Esophagus muscularis mucosa (tissue), 4 donors: ENCODE data around the gene CDH6. TPM values are rescaled to one million over a fixed set of nuclear protein-coding genes. Genes with fewer than 3 reads are reported as not detected.

ENCODE experiments used
- DNase-seq: peaks from one replicate; pipeline ENCODE4 v3.0.0-alpha.2; 2017; ENCODE audit errors: extremely low spot score
- H3K27ac ChIP-seq, 4 donors: fragments of 200-600 bp; sonication (generic); replicated peaks in 1 of 4; 1 replicate in 3 of 4; 2 replicates in 1 of 4; pipeline ENCODE4 v1.5.1; 2016 to 2019; ENCODE audit warnings: mild to moderate bottlenecking in 1 of 4
- H3K27me3 ChIP-seq, 4 donors: fragments of 200-600 bp; sonication (generic); one replicate each; pipeline versions ENCODE4 v1.5.1 to v1.6.0; 2016 to 2019
- H3K36me3 ChIP-seq, 4 donors: fragments of 200-600 bp; sonication (generic); one replicate each; pipeline ENCODE4 v1.5.1; 2016 to 2019
- H3K4me1 ChIP-seq, 4 donors: fragments of 200-600 bp; sonication (generic); one replicate each; pipeline ENCODE4 v1.5.1; 2016 to 2019
- H3K4me3 ChIP-seq, 4 donors: fragments of 200-600 bp; sonication (generic); 1 replicate in 2 of 4; 2 replicates in 2 of 4; pipeline ENCODE4 v1.5.1; 2016 to 2019; ENCODE audit warnings: mild to moderate bottlenecking in 4 of 4, moderate library complexity in 1 of 4
- H3K9me3 ChIP-seq, 4 donors: fragments of 200-600 bp; sonication (generic); 1 replicate in 3 of 4; 2 replicates in 1 of 4; pipeline ENCODE4 v1.5.1; 2016 to 2019
- EP300 ChIP-seq: sonication (generic); formaldehyde crosslinking; IDR thresholded peaks from one replicate; pipeline ENCODE4 v1.6.1; 2017; ENCODE audit warnings: antibody characterized with exemption
- POLR2A ChIP-seq: fragments of 450-650 bp; IDR thresholded peaks from one replicate; pipeline ENCODE4 v1.6.1; 2017; ENCODE audit warnings: antibody characterized with exemption, moderate library complexity, mild to moderate bottlenecking, low read depth
- POLR2AphosphoS5 ChIP-seq, 2 donors: sonication (generic); formaldehyde crosslinking; IDR thresholded peaks; one replicate each; pipeline ENCODE4 v1.6.1; 2017; ENCODE audit warnings: antibody characterized with exemption in 2 of 2
- WGBS: methylation state at CpG from one replicate; pipeline ENCODE4 v1.1.5; 2018; 5-methylcytosine and 5-hydroxymethylcytosine counted together
- intact Hi-C: fragments of 100-400 bp; cut with DNase I; formaldehyde crosslinking; loops from one replicate; pipeline ENCODE4 v1.15.1; 2023
- total RNA-seq, 4 donors: library from RNA; depleted of rRNA; stranded (reverse); fragments of >200 nt; gene quantifications; one replicate each; pipeline versions ENCODE4 v1.1.0 to v1.2.1, GENCODE V29; 2016
- TF ChIP-seq, protein P1 (sequence below), 3 experiments: fragments of 200-600 bp in 2 of 3; fragments of 450-650 bp in 1 of 3; sonication (generic) in 2 of 3; IDR thresholded peaks; one replicate each; pipeline ENCODE4 v1.5.1; 2017 to 2019; ENCODE audit warnings: antibody characterized with exemption in 3 of 3, mild to moderate bottlenecking in 2 of 3, moderate library complexity in 1 of 3

CDH6 gene
- total RNA-seq, 4 donors from 2014 or later = 0.83 to 5.3 (median 3.9) TPM

DNA sequence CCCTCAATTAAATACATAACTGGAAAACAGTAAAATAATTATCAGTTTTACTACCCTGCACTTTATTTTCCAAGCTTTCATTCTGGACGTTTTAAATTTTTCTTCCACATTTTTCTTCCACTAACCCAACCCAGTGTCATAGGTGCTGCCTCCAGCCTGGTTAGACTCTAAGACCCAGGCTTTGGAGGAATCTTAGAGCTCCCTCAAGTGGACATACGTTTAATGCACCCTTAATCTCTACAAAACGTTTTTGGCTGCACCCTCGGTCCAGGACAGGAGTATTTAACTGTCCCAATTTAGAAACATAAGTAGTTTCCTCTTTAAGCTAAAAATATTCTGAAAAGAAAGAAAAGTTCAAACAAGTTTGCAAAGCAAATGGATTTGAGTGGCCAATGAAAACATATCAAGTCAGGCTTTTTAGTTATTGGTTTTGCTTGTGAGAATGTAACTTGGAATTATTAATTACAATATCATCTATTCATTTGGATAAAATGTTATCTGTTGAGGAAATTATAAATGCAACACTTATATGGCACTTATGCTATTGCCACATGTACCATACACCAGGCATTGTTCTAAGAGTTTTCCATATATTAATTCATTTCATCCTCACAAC, 38.9 kb downstream of the CDH6 start:
- no peaks in the 10 kb centered on the region for H3K36me3 ChIP-seq
- H3K9me3 ChIP-seq = no peaks in the 10 kb centered on the region
- 4% methylated on average over 4 of the region's 4 CpGs for WGBS
- no peak for DNase-seq
- H3K27me3 ChIP-seq = no peaks in the 10 kb centered on the region
- H3K4me1 ChIP-seq = peaks cover 0 to 4% (median 0%) of the 10 kb centered on the region in 4 donors
- H3K4me3 ChIP-seq = no peak overlapping the region
- intact Hi-C loops = no loop called here
- TF ChIP-seq, protein P1, sequence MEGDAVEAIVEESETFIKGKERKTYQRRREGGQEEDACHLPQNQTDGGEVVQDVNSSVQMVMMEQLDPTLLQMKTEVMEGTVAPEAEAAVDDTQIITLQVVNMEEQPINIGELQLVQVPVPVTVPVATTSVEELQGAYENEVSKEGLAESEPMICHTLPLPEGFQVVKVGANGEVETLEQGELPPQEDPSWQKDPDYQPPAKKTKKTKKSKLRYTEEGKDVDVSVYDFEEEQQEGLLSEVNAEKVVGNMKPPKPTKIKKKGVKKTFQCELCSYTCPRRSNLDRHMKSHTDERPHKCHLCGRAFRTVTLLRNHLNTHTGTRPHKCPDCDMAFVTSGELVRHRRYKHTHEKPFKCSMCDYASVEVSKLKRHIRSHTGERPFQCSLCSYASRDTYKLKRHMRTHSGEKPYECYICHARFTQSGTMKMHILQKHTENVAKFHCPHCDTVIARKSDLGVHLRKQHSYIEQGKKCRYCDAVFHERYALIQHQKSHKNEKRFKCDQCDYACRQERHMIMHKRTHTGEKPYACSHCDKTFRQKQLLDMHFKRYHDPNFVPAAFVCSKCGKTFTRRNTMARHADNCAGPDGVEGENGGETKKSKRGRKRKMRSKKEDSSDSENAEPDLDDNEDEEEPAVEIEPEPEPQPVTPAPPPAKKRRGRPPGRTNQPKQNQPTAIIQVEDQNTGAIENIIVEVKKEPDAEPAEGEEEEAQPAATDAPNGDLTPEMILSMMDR (IDR thresholded peaks at IDR 0.05) = peak; percentile 30 to 62 (median 44)
- TF ChIP-seq POLR2AphosphoS5 (IDR thresholded peaks at IDR 0.05) = no peak
- H3K27ac ChIP-seq = no peak overlapping the region

DNA sequence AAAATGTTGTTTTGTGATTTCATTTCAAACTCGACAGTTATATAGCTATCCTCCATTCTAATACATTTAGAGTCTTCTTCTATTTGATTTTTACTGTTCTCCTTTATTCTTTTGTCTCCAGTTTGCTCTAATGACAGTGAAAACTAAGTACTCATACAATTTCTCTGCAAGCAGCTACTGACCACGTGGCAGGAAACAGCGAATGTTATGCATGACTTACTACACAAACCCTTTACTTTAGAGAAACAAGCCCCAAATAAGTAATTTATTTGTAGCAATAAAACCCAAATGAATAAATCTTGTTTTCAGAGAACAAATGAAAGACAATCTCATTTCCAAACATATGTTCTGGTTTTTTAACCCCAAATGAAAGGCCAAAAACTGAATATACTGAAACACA, 41.9 kb downstream of the CDH6 start:
- no peak overlapping the region for H3K27ac ChIP-seq
- no peaks in the 10 kb centered on the region for H3K27me3 ChIP-seq
- H3K9me3 ChIP-seq = no peaks in the 10 kb centered on the region
- intact Hi-C loops = no loop called here
- H3K4me1 ChIP-seq = peaks cover 0 to 4% (median 0%) of the 10 kb centered on the region in 4 donors
- TF ChIP-seq, protein P1 (IDR thresholded peaks at IDR 0.05) = no peak
- TF ChIP-seq POLR2AphosphoS5 (IDR thresholded peaks at IDR 0.05) (no peak), POLR2A (no peak), EP300 (no peak)
- 74% methylated on average over 3 of the region's 3 CpGs for WGBS
- no peak for DNase-seq
- no peak overlapping the region for H3K4me3 ChIP-seq
- no peaks in the 10 kb centered on the region for H3K36me3 ChIP-seq

DNA sequence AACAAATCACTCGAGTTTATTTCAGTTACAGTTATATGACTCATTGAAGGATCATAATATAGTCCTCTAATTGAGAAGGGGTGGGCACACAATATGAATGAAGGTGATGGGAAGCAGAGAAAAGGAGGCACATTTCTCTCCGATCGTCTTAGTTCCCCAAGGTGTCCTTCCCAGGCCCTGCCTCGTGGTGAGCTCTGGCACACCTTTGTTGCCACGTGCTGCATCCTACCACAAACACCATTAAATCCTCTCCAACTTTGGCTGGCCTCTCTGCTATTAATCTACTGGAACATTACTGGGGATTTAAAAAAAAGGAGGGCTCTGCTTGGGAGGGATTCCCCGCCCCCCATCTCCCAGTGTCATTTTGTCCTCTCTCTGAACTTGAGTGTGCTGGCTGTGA, 42.9 kb downstream of the CDH6 start:
- intact Hi-C loops = no loop called here
- Histone ChIP-seq H3K27ac (no peak overlapping the region), H3K4me3 (no peak overlapping the region), H3K4me1 (peaks cover 0 to 4% (median 0%) of the 10 kb centered on the region in 4 donors), H3K36me3 (no peaks in the 10 kb centered on the region), H3K27me3 (no peaks in the 10 kb centered on the region), H3K9me3 (no peaks in the 10 kb centered on the region)
- 91% methylated on average over 6 of the region's 6 CpGs for WGBS
- no peak for TF ChIP-seq POLR2AphosphoS5 (IDR thresholded peaks at IDR 0.05)
- TF ChIP-seq, protein P1 (IDR thresholded peaks at IDR 0.05) = no peak
- TF ChIP-seq EP300 = no peak
- TF ChIP-seq POLR2A = no peak
- no peak for DNase-seq

DNA sequence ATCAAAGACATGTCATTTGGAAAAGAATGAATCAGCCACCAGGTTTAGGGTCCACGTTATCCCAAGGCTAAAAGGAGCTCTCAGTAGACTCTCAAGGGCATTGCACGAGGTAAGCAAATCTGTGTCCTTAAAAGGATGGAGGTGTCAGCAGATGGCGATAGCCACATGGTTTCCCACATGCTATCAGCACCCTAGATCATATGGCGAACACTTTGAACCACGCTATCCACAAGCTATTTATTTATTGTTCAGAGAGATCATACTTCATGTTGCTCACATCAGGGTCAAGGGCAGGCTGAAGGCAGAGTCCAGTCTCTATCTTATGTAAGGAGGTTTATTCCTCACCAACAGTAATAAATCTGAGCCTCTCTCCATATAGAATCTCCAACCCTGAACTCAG, 43.7 kb downstream of the CDH6 start:
- Histone ChIP-seq H3K9me3 (no peaks in the 10 kb centered on the region), H3K27ac (no peak overlapping the region), H3K36me3 (no peaks in the 10 kb centered on the region), H3K27me3 (no peaks in the 10 kb centered on the region), H3K4me1 (peaks cover 0 to 4% (median 0%) of the 10 kb centered on the region in 4 donors), H3K4me3 (no peak overlapping the region)
- WGBS = 59% methylated on average over 5 of the region's 5 CpGs
- no peak for DNase-seq
- TF ChIP-seq, protein P1 (IDR thresholded peaks at IDR 0.05) = no peak
- TF ChIP-seq POLR2A = no peak
- no peak for TF ChIP-seq POLR2AphosphoS5 (IDR thresholded peaks at IDR 0.05)
- TF ChIP-seq EP300 = no peak
- intact Hi-C loops = no loop called here

DNA sequence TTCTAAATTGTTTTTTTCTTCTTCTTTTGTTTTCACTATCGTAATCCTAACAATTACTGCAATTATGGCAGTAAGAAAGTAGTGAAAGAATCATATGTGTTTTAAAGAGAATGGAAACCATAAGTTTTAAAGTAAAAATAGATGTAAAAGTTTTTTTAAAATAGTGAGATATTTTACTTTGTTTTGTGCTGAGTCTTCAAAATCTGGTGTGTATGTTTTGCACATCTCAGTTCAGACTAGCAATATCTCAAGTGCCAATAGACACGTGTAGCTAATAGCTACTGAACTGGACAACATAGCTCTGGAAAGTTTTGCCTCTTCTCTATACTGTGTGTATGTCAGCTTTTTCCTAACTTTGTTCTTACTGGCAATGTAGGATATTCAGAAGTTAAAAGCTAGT, 45.0 kb downstream of the CDH6 start:
- Histone ChIP-seq H3K9me3 (no peaks in the 10 kb centered on the region), H3K36me3 (no peaks in the 10 kb centered on the region), H3K4me3 (no peak overlapping the region), H3K4me1 (no peaks in the 10 kb centered on the region), H3K27ac (no peak overlapping the region), H3K27me3 (no peaks in the 10 kb centered on the region)
- intact Hi-C loops = no loop called here
- DNase-seq = no peak
- 65% methylated on average over 2 of the region's 2 CpGs for WGBS
- no peak for TF ChIP-seq POLR2A
- no peak for TF ChIP-seq POLR2AphosphoS5 (IDR thresholded peaks at IDR 0.05)
- TF ChIP-seq, protein P1 (IDR thresholded peaks at IDR 0.05) = no peak
- no peak for TF ChIP-seq EP300
